ENCODE data around the gene TLE4. TPM values are rescaled to one million over a fixed set of nuclear protein-coding genes. Genes with fewer than 3 reads are reported as not detected.

The TLE4 gene
- polyA plus RNA-seq, 6 donors from 2014 or later, result 13.1 to 34.6 (median 26.0) TPM

GRCh38 chr9:79574781-79575180, 3.0 kb downstream of the TLE4 start:
- Mint-ChIP-seq H3K9me3 (no peaks in the 10 kb centered on the region), H3K27me3 (peaks cover 0 to 8% (median 0%) of the 10 kb centered on the region in 3 donors), H3K27ac (no peak overlapping the region), H3K4me3 (peak overlapping the region in 4 of 8 donors; percentile 10 to 93 (median 48)), H3K4me1 (peaks cover 31 to 61% (median 49%) of the 10 kb centered on the region in 3 donors), H3K36me3 (no peaks in the 10 kb centered on the region)
- DNase-seq (no peak), ATAC-seq (ENCODE audit: low read depth in 2 of 2) (no peak)

- Mint-ChIP-seq H3K36me3 (peaks cover 0 to 6% of the 10 kb centered on the region in 2 donors), H3K27me3 (no peaks in the 10 kb centered on the region), H3K27ac (no peak overlapping the region), H3K9me3 (no peaks in the 10 kb centered on the region), H3K4me1 (peaks cover 30 to 59% (median 52%) of the 10 kb centered on the region in 3 donors), H3K4me3 (peak overlapping the region in 2 of 8 donors; percentile 17 to 71)
- no peak for ATAC-seq (ENCODE audit: low read depth in 2 of 2)
- no peak for DNase-seq
These were observed 3.8 kb downstream of the TLE4 start for GRCh38 chr9:79575547-79575946.

GRCh38 chr9:79577969-79578723, 6.4 kb downstream of the TLE4 start:
- DNase-seq (no peak), ATAC-seq (ENCODE audit: low read depth in 2 of 2) (no peak)
- Mint-ChIP-seq H3K27me3 (no peaks in the 10 kb centered on the region), H3K9me3 (no peaks in the 10 kb centered on the region), H3K36me3 (peaks cover 0 to 6% of the 10 kb centered on the region in 2 donors), H3K4me1 (peaks cover 47 to 84% (median 78%) of the 10 kb centered on the region in 3 donors), H3K27ac (peak overlapping the region in 2 of 6 donors; percentile 18 to 40), H3K4me3 (peak overlapping the region in 2 of 8 donors; percentile 4 to 53)

- H3K4me3 Mint-ChIP-seq, result peak overlapping the region in 1 of 8 donors; percentile 18
- H3K27me3 Mint-ChIP-seq, result no peaks in the 10 kb centered on the region
- ATAC-seq (ENCODE audit: low read depth in 2 of 2) (no peak), DNase-seq (no peak)
- H3K36me3 Mint-ChIP-seq, result peaks cover 0 to 6% of the 10 kb centered on the region in 2 donors
- H3K4me1 Mint-ChIP-seq, result peaks cover 51 to 86% (median 80%) of the 10 kb centered on the region in 3 donors
- H3K9me3 Mint-ChIP-seq, result no peaks in the 10 kb centered on the region
- H3K27ac Mint-ChIP-seq, result no peak overlapping the region
These were observed 7.1 kb downstream of the TLE4 start for GRCh38 chr9:79578891-79579290.

GRCh38 chr9:79579624-79580023, 7.9 kb downstream of the TLE4 start:
- DNase-seq, result no peak
- no peak overlapping the region for H3K27ac Mint-ChIP-seq
- H3K4me3 Mint-ChIP-seq, result no peak overlapping the region
- no peaks in the 10 kb centered on the region for H3K9me3 Mint-ChIP-seq
- no peaks in the 10 kb centered on the region for H3K27me3 Mint-ChIP-seq
- peaks cover 54 to 86% (median 80%) of the 10 kb centered on the region in 3 donors for H3K4me1 Mint-ChIP-seq
- ATAC-seq (ENCODE audit: low read depth in 2 of 2), result no peak
- H3K36me3 Mint-ChIP-seq, result peaks cover 0 to 6% of the 10 kb centered on the region in 2 donors

GRCh38 chr9:79580055-79580454, 8.3 kb downstream of the TLE4 start:
- H3K36me3 Mint-ChIP-seq, result peaks cover 0 to 6% of the 10 kb centered on the region in 2 donors
- peaks cover 52 to 85% (median 81%) of the 10 kb centered on the region in 3 donors for H3K4me1 Mint-ChIP-seq
- DNase-seq (no peak), ATAC-seq (ENCODE audit: low read depth in 2 of 2) (no peak)
- no peak overlapping the region for H3K4me3 Mint-ChIP-seq
- H3K27me3 Mint-ChIP-seq, result no peaks in the 10 kb centered on the region
- no peaks in the 10 kb centered on the region for H3K9me3 Mint-ChIP-seq
- no peak overlapping the region for H3K27ac Mint-ChIP-seq

- Mint-ChIP-seq H3K4me3 (no peak overlapping the region), H3K4me1 (peaks cover 47 to 82% (median 77%) of the 10 kb centered on the region in 3 donors), H3K36me3 (peaks cover 0 to 6% of the 10 kb centered on the region in 2 donors), H3K27ac (peak overlapping the region in 1 of 6 donors; percentile 40), H3K27me3 (no peaks in the 10 kb centered on the region), H3K9me3 (no peaks in the 10 kb centered on the region)
- DNase-seq (no peak), ATAC-seq (ENCODE audit: low read depth in 2 of 2) (no peak)
These were observed 9.6 kb downstream of the TLE4 start for GRCh38 chr9:79581388-79581787.

- no peaks in the 10 kb centered on the region for H3K9me3 Mint-ChIP-seq
- H3K4me1 Mint-ChIP-seq, result peaks cover 47 to 79% (median 73%) of the 10 kb centered on the region in 3 donors
- no peaks in the 10 kb centered on the region for H3K27me3 Mint-ChIP-seq
- no peak for ATAC-seq (ENCODE audit: low read depth in 2 of 2)
- DNase-seq, result no peak
- H3K27ac Mint-ChIP-seq, result peak overlapping the region in 1 of 6 donors; percentile 40
- H3K36me3 Mint-ChIP-seq, result peaks cover 0 to 6% of the 10 kb centered on the region in 2 donors
- peak overlapping the region in 1 of 8 donors; percentile 17 for H3K4me3 Mint-ChIP-seq
These were observed 10.0 kb downstream of the TLE4 start for GRCh38 chr9:79581794-79582193.

- Mint-ChIP-seq H3K36me3 (peaks cover 6 to 13% of the 10 kb centered on the region in 2 donors), H3K9me3 (no peaks in the 10 kb centered on the region), H3K4me3 (peak overlapping the region in 7 of 8 donors; percentile 6 to 64 (median 17)), H3K27me3 (no peaks in the 10 kb centered on the region), H3K4me1 (peaks cover 49 to 74% (median 69%) of the 10 kb centered on the region in 3 donors), H3K27ac (no peak overlapping the region)
- no peak for DNase-seq
- ATAC-seq (ENCODE audit: low read depth in 2 of 2), result peak; percentile 82
These were observed 12.3 kb downstream of the TLE4 start for GRCh38 chr9:79583952-79584654.

- H3K27me3 Mint-ChIP-seq, result no peaks in the 10 kb centered on the region
- no peaks in the 10 kb centered on the region for H3K9me3 Mint-ChIP-seq
- peaks cover 52 to 74% (median 71%) of the 10 kb centered on the region in 3 donors for H3K4me1 Mint-ChIP-seq
- DNase-seq, result no peak
- no peak overlapping the region for H3K27ac Mint-ChIP-seq
- ATAC-seq (ENCODE audit: low read depth in 2 of 2), result peak in 1 of 2 donors; percentile 32
- peaks cover 6 to 13% of the 10 kb centered on the region in 2 donors for H3K36me3 Mint-ChIP-seq
- H3K4me3 Mint-ChIP-seq, result peak overlapping the region in 2 of 8 donors; percentile 6 to 9
These were observed 12.9 kb downstream of the TLE4 start for GRCh38 chr9:79584655-79584982.

GRCh38 chr9:79588488-79589223, 16.9 kb downstream of the TLE4 start:
- DNase-seq (no peak), ATAC-seq (ENCODE audit: low read depth in 2 of 2) (no peak)
- H3K27me3 Mint-ChIP-seq, result no peaks in the 10 kb centered on the region
- H3K4me1 Mint-ChIP-seq, result peaks cover 51 to 65% (median 65%) of the 10 kb centered on the region in 3 donors
- H3K36me3 Mint-ChIP-seq, result peaks cover 6 to 8% of the 10 kb centered on the region in 2 donors
- H3K4me3 Mint-ChIP-seq, result no peak overlapping the region
- peaks cover 0 to 5% (median 0%) of the 10 kb centered on the region in 7 donors for H3K9me3 Mint-ChIP-seq
- H3K27ac Mint-ChIP-seq, result peak overlapping the region in 1 of 6 donors; percentile 34

- DNase-seq (no peak), ATAC-seq (ENCODE audit: low read depth in 2 of 2) (no peak)
- peak overlapping the region in 4 of 8 donors; percentile 1 to 55 (median 14) for H3K4me3 Mint-ChIP-seq
- peaks cover 0 to 5% (median 0%) of the 10 kb centered on the region in 7 donors for H3K9me3 Mint-ChIP-seq
- H3K27me3 Mint-ChIP-seq, result no peaks in the 10 kb centered on the region
- H3K4me1 Mint-ChIP-seq, result peaks cover 50 to 67% (median 58%) of the 10 kb centered on the region in 3 donors
- peak overlapping the region in 3 of 6 donors; percentile 1 to 53 (median 38) for H3K27ac Mint-ChIP-seq
- H3K36me3 Mint-ChIP-seq, result peaks cover 8 to 10% of the 10 kb centered on the region in 2 donors
These were observed 19.7 kb downstream of the TLE4 start for GRCh38 chr9:79591458-79591857.
